MCF 10A (cell line): ENCODE measurements around the gene NWD2. TPM values are rescaled to one million over a fixed set of nuclear protein-coding genes. Genes with fewer than 3 reads are reported as not detected.

ENCODE experiments used
- BruUV-seq: library from RNA; stranded (reverse); fragments of 400-500 nt; replicated peaks from 2 replicates; lab custom pipeline; 2021; lab: Mats Ljungman, UMichigan
- CTCF ChIA-PET: fragments of 300-600 bp; sonication (Branson Sonifier 250); formaldehyde crosslinking; extraction: SDS; loops from one replicate; lab custom pipeline; 2021; ENCODE audit warnings: antibody characterized with exemption, inconsistent platforms; lab: Yijun Ruan, JAX
- POLR2A ChIA-PET: fragments of 300-600, 350-650 bp; sonication (Branson Sonifier 250); formaldehyde crosslinking; extraction: SDS; loops from one replicate; lab custom pipeline; 2020; ENCODE audit warnings: antibody characterized with exemption, inconsistent platforms; lab: Yijun Ruan, JAX
- DNase-seq: peaks from one replicate; pipeline ENCODE4 v3.0.0-alpha.2; 2018; ENCODE audit not compliant: unreplicated experiment
- H3K27ac Mint-ChIP-seq: one replicate; pipeline ENCODE4 v1.8.0; 2022; ENCODE audit warnings: mild to moderate bottlenecking, low read depth, mixed read lengths; ENCODE audit not compliant: unreplicated experiment
- H3K27me3 Mint-ChIP-seq: one replicate; pipeline ENCODE4 v1.8.0; 2022; ENCODE audit warnings: mixed read lengths; ENCODE audit not compliant: insufficient read depth, unreplicated experiment
- H3K36me3 Mint-ChIP-seq: one replicate; pipeline ENCODE4 v1.8.0; 2022; ENCODE audit warnings: mild to moderate bottlenecking, moderate library complexity, mixed read lengths; ENCODE audit not compliant: insufficient read depth, unreplicated experiment
- H3K4me1 Mint-ChIP-seq: one replicate; pipeline ENCODE4 v1.8.0; 2022; ENCODE audit warnings: mixed read lengths; ENCODE audit not compliant: insufficient read depth, unreplicated experiment
- H3K4me3 Mint-ChIP-seq: one replicate; pipeline ENCODE4 v1.8.0; 2022; ENCODE audit warnings: mild to moderate bottlenecking, moderate library complexity, mixed read lengths; ENCODE audit not compliant: unreplicated experiment
- H3K9me3 Mint-ChIP-seq: one replicate; pipeline ENCODE4 v1.8.0; 2022; ENCODE audit warnings: mixed read lengths; ENCODE audit not compliant: unreplicated experiment
- CTCF ChIP-seq: fragments of 200-600 bp; IDR thresholded peaks from one replicate; pipeline ENCODE4 v1.8.0; 2022; ENCODE audit warnings: antibody characterized with exemption, mild to moderate bottlenecking; ENCODE audit not compliant: unreplicated experiment
- intact Hi-C: fragments of 100-400 bp; cut with micrococcal nuclease; formaldehyde crosslinking; loops from 2 replicates; pipeline ENCODE4 v1.14.1; 2022
- total RNA-seq: library from RNA; stranded (reverse); gene quantifications from 2 replicates; pipeline ENCODE4 v1.2.3, GENCODE V29; 2022

The NWD2 gene
- total RNA-seq, 1 experiment from 2014 or later = not detected

GRCh38 chr4:37324546-37324945 lies 80.0 kb downstream of the NWD2 start:
- POLR2A ChIA-PET = no interaction called here
- no TSS peak for BruUV-seq
- no peak for DNase-seq
- Mint-ChIP-seq H3K4me3 (no peak overlapping the region), H3K36me3 (no peaks in the 10 kb centered on the region), H3K4me1 (peaks cover 7% of the 10 kb centered on the region), H3K9me3 (peaks cover 9% of the 10 kb centered on the region), H3K27ac (no peak overlapping the region), H3K27me3 (no peaks in the 10 kb centered on the region)
- no peak for TF ChIP-seq CTCF
- intact Hi-C loops = no loop called here
- CTCF ChIA-PET = no interaction called here

GRCh38 chr4:37326852-37327251 lies 82.3 kb downstream of the NWD2 start:
- no TSS peak for BruUV-seq
- Mint-ChIP-seq H3K4me3 (no peak overlapping the region), H3K27me3 (no peaks in the 10 kb centered on the region), H3K27ac (no peak overlapping the region), H3K9me3 (peaks cover 9% of the 10 kb centered on the region), H3K36me3 (no peaks in the 10 kb centered on the region), H3K4me1 (peaks cover 7% of the 10 kb centered on the region)
- no peak for TF ChIP-seq CTCF
- CTCF ChIA-PET = no interaction called here
- POLR2A ChIA-PET = no interaction called here
- DNase-seq = no peak
- intact Hi-C loops = no loop called here

- CTCF ChIA-PET = no interaction called here
- POLR2A ChIA-PET = no interaction called here
- no TSS peak for BruUV-seq
Observed at GRCh38 chr4:37338972-37339371, 94.4 kb downstream of the NWD2 start.

GRCh38 chr4:37358748-37359147 lies 114.2 kb downstream of the NWD2 start:
- Mint-ChIP-seq H3K36me3 (no peaks in the 10 kb centered on the region), H3K4me3 (no peak overlapping the region), H3K4me1 (no peaks in the 10 kb centered on the region), H3K27ac (no peak overlapping the region), H3K9me3 (peaks cover under 1% of the 10 kb centered on the region), H3K27me3 (no peaks in the 10 kb centered on the region)
- DNase-seq = no peak
- POLR2A ChIA-PET = no interaction called here
- CTCF ChIA-PET = interaction anchor here (0.7 to 1.4 kb wide), 4 partner anchors 10 to 964 kb away, joined by 3 to 9 read pairs (median 4); no protein-coding TSS in a partner anchor
- TF ChIP-seq CTCF = no peak
- BruUV-seq = no TSS peak
- intact Hi-C loops = no loop called here

More at GRCh38 chr4:37338972-37339371, 94.4 kb downstream of the NWD2 start:
- no peak for DNase-seq
- intact Hi-C loops = no loop called here
- TF ChIP-seq CTCF = no peak
- no peaks in the 10 kb centered on the region for H3K27me3 Mint-ChIP-seq
- peaks cover 6% of the 10 kb centered on the region for H3K4me1 Mint-ChIP-seq
- no peak overlapping the region for H3K4me3 Mint-ChIP-seq
- H3K36me3 Mint-ChIP-seq = no peaks in the 10 kb centered on the region
- H3K27ac Mint-ChIP-seq = no peak overlapping the region
- no peaks in the 10 kb centered on the region for H3K9me3 Mint-ChIP-seq
